H1 (cell line): ENCODE data around the gene RPS28. TPM values are rescaled to one million over a fixed set of nuclear protein-coding genes. Genes with fewer than 3 reads are reported as not detected.
"Not testable (repeated sequence)": the region's sequence is repeated elsewhere in the genome, so short reads cannot be mapped to it uniquely, and the experiment has no call there.

Experiments
- CTCF ChIA-PET: fragments of 300-600 bp; sonication (Branson Sonifier 250); formaldehyde crosslinking; loops from one replicate; lab custom pipeline; 2021; ENCODE audit not compliant: partially characterized antibody; lab: Charles Lee
- POLR2A ChIA-PET: fragments of 300-600 bp; sonication (Branson Sonifier 250); formaldehyde crosslinking; loops from one replicate; lab custom pipeline; 2021; ENCODE audit warnings: inconsistent platforms; ENCODE audit not compliant: partially characterized antibody; lab: Charles Lee
- DNase-seq, 2 experiments: peaks; one replicate each; pipeline versions ENCODE4 v3.0.0 to v3.0.0-alpha.2; 2010 to 2022; ENCODE audit warnings: low spot score in 2 of 2, low read depth in 1 of 2, mixed read lengths in 1 of 2
- FAIRE-seq: peaks from 2 replicates; lab custom pipeline; 2011; peaks lifted over from hg19 to GRCh38; lab: Jason Lieb, UNC
- H2AFZ ChIP-seq: 2 replicates; pipeline ENCODE4 v1.8.1; 2012; ENCODE audit warnings: low read length, inconsistent platforms
- H2AK5ac ChIP-seq: 2 replicates; pipeline ENCODE4 v1.6.1; 2013; ENCODE audit warnings: low read depth, low read length
- H2BK120ac ChIP-seq: replicated peaks from 2 replicates; pipeline ENCODE3; 2013; ENCODE audit warnings: low read depth, low read length, inconsistent platforms
- H2BK12ac ChIP-seq: 2 replicates; pipeline ENCODE4 v1.6.1; 2013; ENCODE audit warnings: low read depth, low read length
- H2BK15ac ChIP-seq: 2 replicates; pipeline ENCODE4 v1.6.1; 2013; ENCODE audit warnings: low read length
- H2BK20ac ChIP-seq: 2 replicates; pipeline ENCODE4 v1.6.1; 2013; ENCODE audit warnings: low read length
- H2BK5ac ChIP-seq: 2 replicates; pipeline ENCODE4 v1.6.1; 2013; ENCODE audit warnings: low read depth, low read length
- H3K14ac ChIP-seq: 2 replicates; pipeline ENCODE4 v1.6.1; 2013; ENCODE audit warnings: inconsistent platforms; ENCODE audit not compliant: insufficient read length
- H3K18ac ChIP-seq: 2 replicates; pipeline ENCODE4 v1.6.1; 2013; ENCODE audit warnings: low read length; ENCODE audit errors: extremely low read depth
- H3K23ac ChIP-seq: 2 replicates; pipeline ENCODE4 v1.6.1; 2013; ENCODE audit warnings: inconsistent platforms; ENCODE audit not compliant: insufficient read length
- H3K23me2 ChIP-seq: 2 replicates; pipeline ENCODE4 v1.6.1; 2013; ENCODE audit warnings: low read depth, low read length
- H3K27ac ChIP-seq: 2 replicates; pipeline ENCODE4 v1.6.1; 2011; ENCODE audit warnings: low read depth, low read length, inconsistent platforms
- H3K27me3 ChIP-seq, 4 experiments: replicated peaks in 1 of 4; 1 replicate in 1 of 4; 2 replicates in 3 of 4; pipeline versions ENCODE4 v1.6.1 to v1.8.1; 2011 to 2013; ENCODE audit warnings: low read length in 3 of 4, mild to moderate bottlenecking in 3 of 4, inconsistent platforms in 2 of 4, mixed read lengths in 2 of 4, moderate library complexity in 1 of 4; ENCODE audit not compliant: control insufficient read depth in 3 of 4, insufficient read depth in 3 of 4; ENCODE audit errors: extremely low read depth in 1 of 4
- H3K36me3 ChIP-seq, 4 experiments: 2 replicates each; pipeline versions ENCODE4 v1.6.1 to v1.8.1; 2011 to 2013; ENCODE audit warnings: mild to moderate bottlenecking in 4 of 4, low read length in 3 of 4, moderate library complexity in 2 of 4, control low read depth in 1 of 4, inconsistent platforms in 1 of 4; ENCODE audit not compliant: insufficient read depth in 4 of 4, control insufficient read depth in 2 of 4
- H3K4ac ChIP-seq: replicated peaks from 2 replicates; pipeline ENCODE3; 2013; ENCODE audit warnings: low read length, low read depth, mixed read lengths, inconsistent platforms; ENCODE audit not compliant: insufficient read length
- H3K4me1 ChIP-seq, 4 experiments: replicated peaks in 1 of 4; 1 replicate in 1 of 4; 2 replicates in 3 of 4; pipeline versions ENCODE4 v1.6.1 to v1.8.1; 2011 to 2013; ENCODE audit warnings: low read length in 3 of 4, inconsistent platforms in 2 of 4, mixed read lengths in 1 of 4; ENCODE audit not compliant: insufficient read depth in 4 of 4, control insufficient read depth in 3 of 4
- H3K4me2 ChIP-seq, 2 experiments: 2 replicates each; pipeline versions ENCODE4 v1.6.1 to v1.8.1; 2011 to 2013; ENCODE audit warnings: low read depth in 2 of 2, low read length in 2 of 2, control low read depth in 1 of 2, inconsistent platforms in 1 of 2, mild to moderate bottlenecking in 1 of 2; ENCODE audit not compliant: insufficient read depth in 1 of 2
- H3K4me3 ChIP-seq, 4 experiments: fragments of 200-600, 300-600 bp in 1 of 4; sonication (generic), shearing (Covaris generic), sonication (Bioruptor Twin) in 1 of 4; 2 replicates each; pipeline versions ENCODE4 v1.5.1 to v1.8.1; 2011 to 2016; ENCODE audit warnings: low read length in 4 of 4, low read depth in 3 of 4, control low read depth in 2 of 4, inconsistent platforms in 2 of 4, mild to moderate bottlenecking in 2 of 4, mixed read lengths in 1 of 4, moderate library complexity in 1 of 4; ENCODE audit not compliant: insufficient read depth in 2 of 4; ENCODE audit errors: extremely low read depth in 1 of 4
- H3K56ac ChIP-seq: replicated peaks from 2 replicates; pipeline ENCODE3; 2013; ENCODE audit warnings: low read depth, mild to moderate bottlenecking, mixed read lengths, low read length, inconsistent platforms; ENCODE audit not compliant: insufficient read length
- H3K79me1 ChIP-seq: 2 replicates; pipeline ENCODE4 v1.6.1; 2013; ENCODE audit warnings: low read depth, low read length, control low read depth
- H3K79me2 ChIP-seq, 2 experiments: 2 replicates each; pipeline versions ENCODE4 v1.6.1 to v1.8.1; 2012 to 2013; ENCODE audit warnings: low read length in 2 of 2, mild to moderate bottlenecking in 2 of 2, inconsistent platforms in 1 of 2; ENCODE audit not compliant: insufficient read depth in 2 of 2, control insufficient read depth in 1 of 2
- H3K9ac ChIP-seq, 4 experiments: replicated peaks in 1 of 4; 1 replicate in 1 of 4; 2 replicates in 3 of 4; pipeline versions ENCODE4 v1.6.1 to v1.8.1; 2011 to 2013; ENCODE audit warnings: low read depth in 3 of 4, low read length in 3 of 4, control low read depth in 2 of 4, mild to moderate bottlenecking in 2 of 4, moderate library complexity in 2 of 4, inconsistent platforms in 1 of 4; ENCODE audit errors: extremely low read depth in 1 of 4
- H3K9me3 ChIP-seq, 2 experiments: 2 replicates each; pipeline versions ENCODE4 v1.6.1 to v1.8.1; 2012 to 2013; ENCODE audit warnings: mild to moderate bottlenecking in 2 of 2, moderate library complexity in 2 of 2, control low read depth in 1 of 2, inconsistent platforms in 1 of 2, low read depth in 1 of 2, low read length in 1 of 2, mixed read lengths in 1 of 2; ENCODE audit not compliant: insufficient read depth in 2 of 2
- H4K20me1 ChIP-seq, 2 experiments: replicated peaks in 1 of 2; 2 replicates each; pipeline versions ENCODE3 to v1.8.1; 2011 to 2013; ENCODE audit warnings: inconsistent platforms in 2 of 2, low read length in 2 of 2, mild to moderate bottlenecking in 1 of 2; ENCODE audit not compliant: insufficient read depth in 2 of 2, control insufficient read depth in 1 of 2
- H4K5ac ChIP-seq: 2 replicates; pipeline ENCODE4 v1.6.1; 2013; ENCODE audit warnings: low read length, low read depth, mixed read lengths, inconsistent platforms; ENCODE audit not compliant: insufficient read length
- H4K8ac ChIP-seq: 2 replicates; pipeline ENCODE4 v1.8.0; 2013; ENCODE audit warnings: mild to moderate bottlenecking, moderate library complexity, low read length, inconsistent platforms; ENCODE audit not compliant: insufficient read depth; ENCODE audit errors: extremely low read depth
- H4K91ac ChIP-seq: replicated peaks from 2 replicates; pipeline ENCODE3; 2013; ENCODE audit warnings: low read length, mixed read lengths, inconsistent platforms; ENCODE audit not compliant: insufficient read length
- WGBS, 2 experiments: shearing (Covaris generic) in 1 of 2; methylation state at CpG; one replicate each; pipeline versions ENCODE4 v1.1.6 to v1.1.7; 2013 to 2015; ENCODE audit warnings: low lambda C conversion rate in 2 of 2, mixed read lengths in 2 of 2, inconsistent platforms in 1 of 2, low coverage in 1 of 2, missing lambda C conversion rate in 1 of 2; ENCODE audit not compliant: insufficient replicate concordance in 2 of 2, insufficient coverage in 1 of 2, insufficient read length in 1 of 2; ENCODE audit errors: extremely low coverage in 1 of 2, missing lambda C conversion rate in 1 of 2; 5-methylcytosine and 5-hydroxymethylcytosine counted together
- polyA plus RNA-seq, 7 experiments: library from polyadenylated mRNA; depleted of rRNA in 3 of 7; stranded (reverse) in 5 of 7; unstranded in 2 of 7; fragments of >200 nt in 5 of 7; fragments of 200-250 nt in 2 of 7; gene quantifications; 1 replicate in 5 of 7; 2 replicates in 1 of 7; 4 replicates in 1 of 7; pipeline versions ENCODE4 v1.2.1 to v1.2.3, GENCODE V29; 2011 to 2013; ENCODE audit warnings: missing spikeins in 2 of 7, mixed read lengths in 2 of 7
- total RNA-seq: library from RNA; stranded (reverse); fragmentation: NEBNext Ultra II Directional; extraction: Animal tissue kit (Norgen Biotek cat#: 25700); gene quantifications from 2 replicates; pipeline ENCODE4 v1.2.1, GENCODE V29; 2021

Gene RPS28
- total and polyA plus RNA-seq, 2 of the 8 experiments (the other 6 are each of a cell fraction or from before 2014, with no cell fraction given), result 1,241 to 1,699 TPM

DNA sequence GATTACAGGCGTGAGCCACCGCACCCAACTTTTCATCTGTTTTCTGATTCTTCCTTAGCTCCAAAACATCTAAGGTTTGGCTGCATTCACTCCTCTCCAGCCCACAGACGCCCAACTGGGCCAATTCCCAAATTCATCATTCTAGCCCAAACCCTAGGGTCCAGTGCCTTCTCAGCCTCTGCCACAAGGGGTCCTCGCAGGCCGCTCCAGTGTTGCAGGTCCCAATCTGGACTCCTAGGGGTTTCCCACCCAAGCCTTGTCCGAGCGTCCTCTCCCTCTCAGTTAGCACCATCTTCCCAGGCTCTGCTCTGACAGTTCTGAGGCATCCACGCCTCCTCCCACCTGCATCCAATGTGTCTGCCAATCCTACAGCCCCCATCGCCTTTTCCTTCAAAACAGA is 44.8 kb upstream of the RPS28 start:
- H3K18ac ChIP-seq, POLR2A ChIA-PET, DNase-seq, H4K20me1 ChIP-seq, H2BK120ac ChIP-seq, H3K4me2 ChIP-seq, H2AFZ ChIP-seq, FAIRE-seq, H3K79me1 ChIP-seq, H3K56ac ChIP-seq, H3K9ac ChIP-seq, H4K91ac ChIP-seq, H3K23ac ChIP-seq, H2BK5ac ChIP-seq, H3K4ac ChIP-seq, H3K14ac ChIP-seq, H2BK20ac ChIP-seq, H4K5ac ChIP-seq, H2BK12ac ChIP-seq, H2BK15ac ChIP-seq, CTCF ChIA-PET, H3K4me1 ChIP-seq, H3K27ac ChIP-seq, H3K4me3 ChIP-seq, H3K36me3 ChIP-seq, H3K9me3 ChIP-seq, H2AK5ac ChIP-seq, H3K27me3 ChIP-seq, H3K79me2 ChIP-seq, H4K8ac ChIP-seq, H3K23me2 ChIP-seq: not testable (repeated sequence)
- WGBS, 2 experiments, result no CpG with 5 or more reads among the region's 9 CpGs

DNA sequence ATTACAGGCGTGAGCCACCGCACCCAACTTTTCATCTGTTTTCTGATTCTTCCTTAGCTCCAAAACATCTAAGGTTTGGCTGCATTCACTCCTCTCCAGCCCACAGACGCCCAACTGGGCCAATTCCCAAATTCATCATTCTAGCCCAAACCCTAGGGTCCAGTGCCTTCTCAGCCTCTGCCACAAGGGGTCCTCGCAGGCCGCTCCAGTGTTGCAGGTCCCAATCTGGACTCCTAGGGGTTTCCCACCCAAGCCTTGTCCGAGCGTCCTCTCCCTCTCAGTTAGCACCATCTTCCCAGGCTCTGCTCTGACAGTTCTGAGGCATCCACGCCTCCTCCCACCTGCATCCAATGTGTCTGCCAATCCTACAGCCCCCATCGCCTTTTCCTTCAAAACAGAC is 30.0 kb upstream of the RPS28 start:
- H2AFZ ChIP-seq, H3K36me3 ChIP-seq: not testable (repeated sequence)

More for the DNA sequence above, 30.0 kb upstream of the RPS28 start:
- WGBS, 2 experiments, result no CpG with 5 or more reads among the region's 9 CpGs
- H2BK15ac ChIP-seq, H4K20me1 ChIP-seq, FAIRE-seq, POLR2A ChIA-PET, H4K8ac ChIP-seq, DNase-seq, H2BK20ac ChIP-seq, H3K4me3 ChIP-seq, H3K27me3 ChIP-seq, H3K56ac ChIP-seq, H3K23ac ChIP-seq, H3K23me2 ChIP-seq, H3K4me2 ChIP-seq, H2BK12ac ChIP-seq, H3K79me1 ChIP-seq, H3K9ac ChIP-seq, H3K14ac ChIP-seq, H2BK120ac ChIP-seq, H3K4ac ChIP-seq, H2AK5ac ChIP-seq, H3K4me1 ChIP-seq, H3K79me2 ChIP-seq, H4K5ac ChIP-seq, CTCF ChIA-PET, H2BK5ac ChIP-seq, H3K27ac ChIP-seq, H3K18ac ChIP-seq, H3K9me3 ChIP-seq, H4K91ac ChIP-seq: not testable (repeated sequence)
